GM21529 (cell line): Measurements from ENCODE around the gene DCN.
"Not testable (repeated sequence)": the region's sequence is repeated elsewhere in the genome, so short reads cannot be mapped to it uniquely, and the experiment has no call there.

ENCODE experiments used
- ATAC-seq: cut with Tn5 transposase; IDR thresholded peaks from one replicate; pipeline ENCODE4 v1.9.1; 2021; ENCODE audit not compliant: unreplicated experiment

Gene DCN, protein sequence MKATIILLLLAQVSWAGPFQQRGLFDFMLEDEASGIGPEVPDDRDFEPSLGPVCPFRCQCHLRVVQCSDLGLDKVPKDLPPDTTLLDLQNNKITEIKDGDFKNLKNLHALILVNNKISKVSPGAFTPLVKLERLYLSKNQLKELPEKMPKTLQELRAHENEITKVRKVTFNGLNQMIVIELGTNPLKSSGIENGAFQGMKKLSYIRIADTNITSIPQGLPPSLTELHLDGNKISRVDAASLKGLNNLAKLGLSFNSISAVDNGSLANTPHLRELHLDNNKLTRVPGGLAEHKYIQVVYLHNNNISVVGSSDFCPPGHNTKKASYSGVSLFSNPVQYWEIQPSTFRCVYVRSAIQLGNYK

DNA sequence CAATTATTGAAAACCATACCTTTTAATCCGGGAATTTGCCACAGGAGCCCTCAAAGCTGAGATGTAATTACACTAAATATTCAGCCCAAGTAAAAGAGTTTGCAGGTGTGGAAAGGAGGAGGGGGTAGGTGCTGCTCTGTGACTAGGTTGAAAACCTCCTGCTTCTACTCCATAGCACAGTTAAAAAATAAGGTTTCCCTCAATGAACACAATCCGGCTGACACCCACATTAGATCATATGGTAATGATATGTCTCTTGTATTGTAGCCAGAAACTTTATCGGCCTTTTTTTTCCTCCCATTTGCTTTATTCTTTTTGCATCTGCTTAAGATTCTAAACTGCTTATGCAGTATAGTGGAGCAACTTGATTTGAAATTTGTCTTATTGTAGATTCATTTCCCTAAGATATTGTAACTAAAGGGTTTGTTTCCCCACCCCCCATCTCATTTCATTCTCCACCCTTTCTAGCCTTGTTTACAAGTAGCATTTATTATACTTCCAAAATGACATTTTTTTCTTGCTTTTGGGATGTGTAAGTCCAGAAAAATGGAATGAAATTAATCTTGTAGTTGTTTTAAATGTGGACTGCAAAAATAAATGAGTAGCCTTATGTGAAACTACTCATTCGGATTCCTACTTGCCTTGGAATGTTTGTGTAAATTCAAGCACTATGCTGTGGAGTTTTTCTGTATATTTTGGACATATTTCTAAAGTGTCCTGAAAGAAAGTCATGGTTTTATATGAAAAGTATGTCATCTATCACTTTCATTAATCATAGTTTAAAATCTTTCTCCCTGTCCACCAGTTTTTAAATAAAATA, at the start of gene DCN:
DCN (minus strand) TSS at position 182 of the 820 bp plus-strand sequence. CDS start 4,265 bp downstream, outside the sequence.
- ATAC-seq, result no peak

- ATAC-seq, result no peak
These were observed 48.2 kb upstream of the DCN start for GRCh38 chr12:91230841-91231240.

DNA sequence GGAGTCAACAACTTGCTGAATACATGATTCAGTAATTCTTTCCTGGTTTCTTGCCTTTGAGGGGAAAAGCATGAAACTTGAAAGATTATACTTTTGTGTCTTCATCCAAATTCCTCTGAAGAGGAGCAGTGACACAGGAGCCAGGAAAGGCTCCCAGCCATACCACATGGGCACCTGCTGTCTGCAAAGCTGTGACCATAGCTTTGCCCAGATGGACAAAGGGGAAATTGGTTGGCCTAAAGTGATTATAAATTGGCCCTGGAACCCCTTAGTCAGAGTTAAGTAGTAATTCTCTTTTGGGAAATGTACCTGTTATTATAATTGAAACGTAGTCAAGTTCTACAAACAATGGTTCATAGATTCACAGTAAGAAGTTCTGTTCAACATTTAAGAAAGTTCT, 44.3 kb upstream of the DCN start:
- ATAC-seq, result no peak

DNA sequence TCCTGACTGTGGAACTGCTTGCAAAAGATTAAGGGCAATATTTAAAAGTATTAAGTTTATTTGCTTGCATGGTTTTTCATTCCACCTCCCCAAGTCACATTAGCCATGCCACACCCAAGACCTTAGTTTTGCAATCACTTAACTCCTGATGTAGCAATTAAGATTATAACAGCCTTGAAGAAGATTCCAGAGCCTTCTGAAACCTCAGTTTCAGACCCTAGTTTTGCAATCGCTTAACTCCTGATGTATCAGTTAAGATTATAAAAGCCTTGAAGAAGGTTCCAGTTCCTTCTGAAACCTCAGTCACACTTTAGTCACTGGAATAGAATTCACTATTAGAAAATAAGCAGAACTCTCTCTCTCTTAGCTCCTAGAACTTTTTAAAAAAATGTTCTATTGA, 42.7 kb upstream of the DCN start:
- ATAC-seq, result no peak

DNA sequence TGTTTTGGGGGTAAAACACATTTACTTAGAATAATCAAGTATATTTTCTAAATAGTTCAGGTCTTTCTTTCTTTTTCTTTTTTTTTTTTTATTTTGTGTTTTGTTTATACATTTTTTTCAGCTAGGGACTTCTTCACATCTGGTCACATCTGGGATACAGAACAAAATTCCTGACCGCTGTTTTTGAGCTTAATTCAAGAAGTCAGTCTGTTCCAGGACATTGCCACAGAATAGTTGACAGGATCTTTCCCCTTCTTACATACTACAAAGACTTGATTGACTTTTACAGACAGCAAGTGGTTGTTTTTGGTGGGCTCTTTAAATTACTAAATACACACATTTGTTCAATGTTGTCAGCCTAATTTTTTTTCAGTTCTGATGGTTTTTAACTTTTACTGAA, 41.8 kb upstream of the DCN start:
- ATAC-seq, result no peak

- no peak for ATAC-seq
These were observed 40.1 kb upstream of the DCN start for GRCh38 chr12:91222746-91223145.

DNA sequence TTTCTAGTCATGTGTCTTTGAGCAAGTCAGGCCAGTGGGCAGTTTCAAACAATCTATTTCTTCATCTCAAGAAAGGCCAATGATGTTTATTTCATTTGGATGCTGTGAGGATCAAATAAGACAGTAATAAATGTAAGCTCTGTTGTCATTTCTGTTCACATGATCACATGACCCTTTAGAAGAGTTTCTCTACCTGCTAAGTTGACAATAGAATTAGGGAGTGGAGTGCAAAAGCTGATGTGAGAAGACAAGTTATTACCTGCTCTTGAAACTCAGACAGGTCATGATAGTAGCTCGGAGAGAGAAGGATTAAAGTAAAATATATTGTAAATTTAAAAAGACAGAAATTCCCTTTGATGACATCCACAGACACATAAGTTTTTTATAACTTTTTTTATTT, 37.3 kb upstream of the DCN start:
- ATAC-seq, result no peak

DNA sequence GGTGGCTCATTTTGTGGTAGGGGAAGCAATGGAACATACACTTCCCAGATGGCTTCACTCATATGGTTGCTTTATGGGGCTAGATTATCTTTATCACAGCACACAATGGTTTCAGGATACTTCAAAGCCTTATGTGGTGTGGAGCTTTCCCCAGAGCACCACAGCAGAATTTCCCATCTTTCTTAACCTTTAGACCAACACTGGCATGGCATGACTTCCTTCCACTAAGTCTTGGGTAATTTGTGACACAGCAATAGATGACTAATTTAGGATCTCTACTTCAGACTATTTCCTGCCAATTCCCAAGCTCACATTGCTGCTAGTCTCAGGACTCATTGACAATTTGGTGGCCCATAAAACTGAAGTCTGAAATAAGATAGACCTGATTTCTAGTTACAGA, 36.9 kb upstream of the DCN start:
- no peak for ATAC-seq

DNA sequence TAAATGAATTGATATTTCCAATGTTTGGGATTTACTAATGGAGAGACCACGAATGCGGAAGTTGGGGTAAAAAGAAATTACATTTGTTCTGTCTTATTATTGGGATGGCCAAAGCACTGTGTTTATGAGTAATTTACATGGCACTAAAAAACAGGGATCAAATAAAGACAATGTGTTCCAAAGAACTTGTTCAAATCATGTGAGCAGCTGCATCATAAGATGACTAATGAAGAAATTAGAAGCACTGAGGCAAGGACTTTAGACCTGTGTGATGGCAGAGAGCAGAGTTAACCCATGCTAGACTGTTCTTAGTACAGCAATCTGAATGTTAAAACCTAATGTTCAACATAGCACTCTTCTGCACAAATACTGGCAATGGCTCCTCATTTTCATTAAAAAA, 34.3 kb upstream of the DCN start:
- ATAC-seq, result no peak

DNA sequence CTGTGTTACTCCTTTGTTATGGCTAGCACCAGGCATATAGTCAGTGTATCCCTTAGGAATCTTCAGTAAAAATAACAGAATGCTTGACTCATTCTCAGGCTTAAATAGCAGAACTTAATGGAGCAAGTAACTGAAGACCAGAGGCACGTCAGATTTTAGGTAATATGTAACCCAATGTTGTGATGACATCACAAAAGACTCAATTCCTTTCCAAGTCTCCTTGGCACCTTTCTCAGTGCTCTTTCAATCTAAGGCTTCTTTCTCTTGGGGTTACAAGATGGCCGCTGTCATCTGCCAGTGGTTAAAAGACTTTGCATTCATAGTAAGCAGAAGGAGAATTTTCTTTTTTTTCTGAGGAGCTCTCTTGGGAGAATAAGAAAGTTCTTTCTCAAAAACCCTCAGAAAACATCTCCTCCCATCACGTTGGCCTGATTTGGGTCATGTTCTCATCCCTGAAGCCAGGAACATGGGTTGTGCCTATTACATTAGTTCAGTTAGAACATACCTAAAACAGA, 33.4 kb upstream of the DCN start:
- no peak for ATAC-seq

DNA sequence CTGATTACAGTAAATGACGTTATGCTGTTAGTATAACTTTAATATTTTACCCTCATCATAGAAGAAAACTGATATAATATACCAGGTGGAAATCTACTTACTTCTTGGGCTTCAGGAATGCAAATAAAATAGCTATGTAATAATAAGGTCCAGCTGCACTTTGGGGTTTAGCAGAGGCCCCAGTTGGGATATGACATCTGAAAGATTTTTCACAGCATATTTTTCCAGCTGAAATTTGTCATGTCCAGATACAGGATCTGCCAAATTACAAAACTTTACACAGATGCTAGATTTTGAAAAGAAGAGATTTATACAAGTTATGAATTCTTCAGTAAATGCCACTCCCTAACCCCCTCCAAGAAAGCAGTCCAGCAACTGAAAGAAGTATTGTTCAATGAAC, 29.2 kb upstream of the DCN start:
- no peak for ATAC-seq

GRCh38 chr12:91210618-91211017, 28.0 kb upstream of the DCN start:
- ATAC-seq, result no peak

- ATAC-seq, result no peak
These were observed 27.5 kb upstream of the DCN start for GRCh38 chr12:91210144-91210543.

GRCh38 chr12:91207301-91207700, 24.7 kb upstream of the DCN start:
- ATAC-seq, result not testable (repeated sequence)

DNA sequence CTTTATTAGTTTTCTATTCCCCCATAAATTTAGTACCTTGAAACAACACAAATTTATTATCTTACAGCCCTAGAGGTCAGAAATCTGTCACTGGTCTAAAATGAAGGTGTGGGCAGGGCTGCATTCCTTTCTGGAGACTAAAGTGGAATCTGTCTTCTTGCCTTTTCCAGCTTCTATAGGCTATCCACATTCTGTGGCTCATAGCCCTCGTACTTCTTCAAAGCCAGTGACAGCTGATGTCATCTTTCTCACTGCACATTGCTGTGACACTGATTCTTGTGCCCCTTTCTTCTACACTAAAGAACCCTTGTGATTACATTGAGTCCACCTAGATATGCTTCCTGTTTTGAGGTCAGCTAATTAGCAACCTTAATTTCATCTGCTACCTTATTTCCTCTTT, 23.2 kb upstream of the DCN start:
- ATAC-seq, result no peak

- ATAC-seq, result no peak
These were observed 21.8 kb upstream of the DCN start for GRCh38 chr12:91204421-91204820.

DNA sequence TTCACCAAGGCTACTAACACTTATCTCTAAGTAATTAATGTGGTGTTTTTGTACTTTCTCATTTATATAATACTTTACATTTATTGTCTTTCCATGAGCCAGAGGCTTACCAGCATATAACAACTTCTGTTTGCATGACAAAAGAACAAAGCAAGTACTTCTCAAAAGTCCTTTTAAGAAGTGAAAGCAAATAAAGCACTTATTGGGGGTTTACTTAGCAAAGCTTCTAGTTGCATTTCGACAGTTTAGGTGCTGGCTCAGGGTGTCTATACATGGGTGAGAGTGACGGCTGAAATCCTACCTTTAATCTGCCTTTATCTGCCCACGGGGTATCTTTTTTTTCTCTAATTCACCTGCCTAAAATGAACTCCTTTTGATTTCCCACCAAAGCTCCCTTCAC, 21.0 kb upstream of the DCN start:
- no peak for ATAC-seq

GRCh38 chr12:91202390-91202789, 19.8 kb upstream of the DCN start:
- no peak for ATAC-seq

GRCh38 chr12:91196436-91196835, 13.8 kb upstream of the DCN start:
- no peak for ATAC-seq

DNA sequence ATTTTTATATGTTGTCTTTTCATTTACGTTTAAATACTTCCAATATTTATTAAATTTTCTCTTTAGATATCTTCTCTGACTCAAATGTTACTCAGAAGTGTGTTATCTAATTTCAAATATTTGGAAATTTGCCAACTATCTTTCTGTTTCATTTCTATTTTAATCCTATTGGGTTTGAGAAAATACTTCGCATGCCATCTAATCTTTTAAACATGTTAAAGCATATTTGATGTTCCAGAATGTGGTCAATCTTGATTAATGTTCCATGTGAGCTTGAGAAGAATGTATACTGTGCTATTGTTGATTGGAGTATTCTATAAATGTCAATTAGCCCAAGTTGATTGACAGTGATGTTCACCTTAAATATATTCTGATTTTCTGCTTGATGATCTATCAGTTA, 11.9 kb upstream of the DCN start:
- ATAC-seq, result no peak

- no peak for ATAC-seq
These were observed 9.0 kb upstream of the DCN start for GRCh38 chr12:91191513-91192111.

GRCh38 chr12:91189516-91189915, 6.9 kb upstream of the DCN start:
- ATAC-seq, result no peak
